ENCODE results near the gene TRIM67. TPM values are rescaled to one million over a fixed set of nuclear protein-coding genes. Genes with fewer than 3 reads are reported as not detected.
"Not testable (repeated sequence)": the region's sequence is repeated elsewhere in the genome, so short reads cannot be mapped to it uniquely, and the experiment has no call there.

The TRIM67 gene
- total RNA-seq, 1 experiment from 2014 or later, result not detected

GRCh38 chr1:231130544-231130943, 31.3 kb upstream of the TRIM67 start:
- POLR2A ChIA-PET (ENCODE audit: unreplicated experiment), result no interaction called here
- no peak overlapping the region for H3K4me2 ChIP-seq (ENCODE audit: low read length)

DNA sequence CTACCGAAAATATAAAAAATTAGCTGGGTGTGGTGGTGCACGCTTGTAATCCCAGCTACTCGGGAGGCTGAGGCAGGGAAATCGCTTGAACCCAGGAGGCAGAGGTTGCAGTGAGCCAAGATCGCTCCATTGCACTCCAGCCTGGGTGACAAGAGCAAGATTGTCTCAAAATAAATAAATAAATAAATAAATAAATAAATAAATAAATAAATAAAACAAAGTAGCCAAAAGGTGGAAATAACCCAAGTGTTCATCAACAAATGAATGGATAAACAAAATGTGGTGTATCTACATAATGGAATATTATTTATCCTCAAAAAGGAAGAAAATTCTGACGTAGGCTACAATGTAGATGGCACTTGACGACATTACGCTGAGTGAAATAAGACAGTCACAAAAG, 29.3 kb upstream of the TRIM67 start:
- H3F3A ChIP-seq (ENCODE audit: low read length, unreplicated experiment); H3K36me3 ChIP-seq (ENCODE audit: low read depth, low read length); H3K79me2 ChIP-seq (ENCODE audit: low read length); H3K27me3 ChIP-seq (ENCODE audit: low read length); H3K4me2 ChIP-seq (ENCODE audit: low read length); H3K4me1 ChIP-seq (ENCODE audit: insufficient read depth, low read length); BruUV-seq (replicated peaks); H3K4me3 ChIP-seq (ENCODE audit: low read length); H3K9me2 ChIP-seq (replicated peaks; ENCODE audit: low read length); intact Hi-C loops (cut with micrococcal nuclease); CTCF ChIA-PET; DNase-seq; H2AFZ ChIP-seq (ENCODE audit: low read length); ATAC-seq; H3K9me3 ChIP-seq (ENCODE audit: low read length); H3K9ac ChIP-seq (ENCODE audit: low read length); H4K20me1 ChIP-seq (ENCODE audit: low read length); H3K27ac ChIP-seq (ENCODE audit: low read length); POLR2A ChIA-PET (ENCODE audit: unreplicated experiment): not testable (repeated sequence)

More at GRCh38 chr1:231130544-231130943, 31.3 kb upstream of the TRIM67 start:
- no peaks in the 10 kb centered on the region for H3K79me2 ChIP-seq (ENCODE audit: low read length)
- H3K4me1 ChIP-seq (ENCODE audit: insufficient read depth, low read length), result no peaks in the 10 kb centered on the region
- intact Hi-C loops (cut with micrococcal nuclease), result no loop called here
- BruUV-seq (replicated peaks), result no TSS peak
- DNase-seq (no peak), ATAC-seq (no peak)
- no peak overlapping the region for H3K27ac ChIP-seq (ENCODE audit: low read length)
- no peak overlapping the region for H3K4me3 ChIP-seq (ENCODE audit: low read length)
- H3K36me3 ChIP-seq (ENCODE audit: low read depth, low read length), result no peaks in the 10 kb centered on the region
- H3F3A ChIP-seq (ENCODE audit: low read length, unreplicated experiment), result no peaks in the 10 kb centered on the region
- H3K9ac ChIP-seq (ENCODE audit: low read length), result no peak overlapping the region
- H3K9me2 ChIP-seq (replicated peaks; ENCODE audit: low read length), result no peaks in the 10 kb centered on the region
- H3K27me3 ChIP-seq (ENCODE audit: low read length), result peaks cover 14% of the 10 kb centered on the region
- H2AFZ ChIP-seq (ENCODE audit: low read length), result no peak overlapping the region
- H4K20me1 ChIP-seq (ENCODE audit: low read length), result no peaks in the 10 kb centered on the region
- CTCF ChIA-PET, result no interaction called here
- H3K9me3 ChIP-seq (ENCODE audit: low read length), result no peaks in the 10 kb centered on the region
- TF ChIP-seq, protein P1, sequence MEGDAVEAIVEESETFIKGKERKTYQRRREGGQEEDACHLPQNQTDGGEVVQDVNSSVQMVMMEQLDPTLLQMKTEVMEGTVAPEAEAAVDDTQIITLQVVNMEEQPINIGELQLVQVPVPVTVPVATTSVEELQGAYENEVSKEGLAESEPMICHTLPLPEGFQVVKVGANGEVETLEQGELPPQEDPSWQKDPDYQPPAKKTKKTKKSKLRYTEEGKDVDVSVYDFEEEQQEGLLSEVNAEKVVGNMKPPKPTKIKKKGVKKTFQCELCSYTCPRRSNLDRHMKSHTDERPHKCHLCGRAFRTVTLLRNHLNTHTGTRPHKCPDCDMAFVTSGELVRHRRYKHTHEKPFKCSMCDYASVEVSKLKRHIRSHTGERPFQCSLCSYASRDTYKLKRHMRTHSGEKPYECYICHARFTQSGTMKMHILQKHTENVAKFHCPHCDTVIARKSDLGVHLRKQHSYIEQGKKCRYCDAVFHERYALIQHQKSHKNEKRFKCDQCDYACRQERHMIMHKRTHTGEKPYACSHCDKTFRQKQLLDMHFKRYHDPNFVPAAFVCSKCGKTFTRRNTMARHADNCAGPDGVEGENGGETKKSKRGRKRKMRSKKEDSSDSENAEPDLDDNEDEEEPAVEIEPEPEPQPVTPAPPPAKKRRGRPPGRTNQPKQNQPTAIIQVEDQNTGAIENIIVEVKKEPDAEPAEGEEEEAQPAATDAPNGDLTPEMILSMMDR (conservative IDR thresholded peaks at IDR 0.05; ENCODE audit: low read depth, low read length), result no peak
- TF ChIP-seq EZH2 (IDR thresholded peaks at IDR 0.05; ENCODE audit: low read length, unreplicated experiment) (no peak), EZH2phosphoT487 (IDR thresholded peaks at IDR 0.05; ENCODE audit: borderline replicate concordance, low read length) (no peak)

DNA sequence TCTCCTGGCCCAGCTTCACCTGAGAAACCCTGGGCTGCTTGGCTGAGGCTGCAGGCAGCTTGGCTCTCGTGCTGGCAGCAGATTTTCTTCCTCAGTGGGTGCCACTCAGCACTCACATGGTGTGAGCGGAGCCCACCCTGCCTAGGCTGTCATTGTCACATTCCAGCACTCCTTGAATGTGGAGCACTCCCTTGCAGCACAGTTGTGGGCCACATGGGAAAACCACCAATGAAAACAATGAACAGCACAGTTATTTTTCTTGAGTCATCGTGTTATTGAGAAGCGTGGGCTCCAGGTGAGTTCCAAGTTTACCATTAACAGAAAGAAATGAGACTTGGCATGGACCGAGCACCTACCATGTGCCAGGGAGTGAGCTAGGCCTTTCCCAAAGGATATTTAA, 27.2 kb upstream of the TRIM67 start:
- Histone ChIP-seq H3K4me2 (ENCODE audit: low read length) (no peak overlapping the region), H2AFZ (ENCODE audit: low read length) (no peak overlapping the region), H3K27me3 (ENCODE audit: low read length) (no peaks in the 10 kb centered on the region), H3F3A (ENCODE audit: low read length, unreplicated experiment) (no peaks in the 10 kb centered on the region), H3K9me2 (replicated peaks; ENCODE audit: low read length) (no peaks in the 10 kb centered on the region), H3K4me1 (ENCODE audit: insufficient read depth, low read length) (peaks cover 10% of the 10 kb centered on the region), H3K27ac (ENCODE audit: low read length) (no peak overlapping the region), H3K79me2 (ENCODE audit: low read length) (no peaks in the 10 kb centered on the region), H3K9ac (ENCODE audit: low read length) (no peak overlapping the region), H4K20me1 (ENCODE audit: low read length) (no peaks in the 10 kb centered on the region), H3K4me3 (ENCODE audit: low read length) (no peak overlapping the region), H3K9me3 (ENCODE audit: low read length) (no peaks in the 10 kb centered on the region), H3K36me3 (ENCODE audit: low read depth, low read length) (no peaks in the 10 kb centered on the region)
- no TSS peak for BruUV-seq (replicated peaks)
- TF ChIP-seq EZH2 (IDR thresholded peaks at IDR 0.05; ENCODE audit: low read length, unreplicated experiment) (no peak), EZH2phosphoT487 (IDR thresholded peaks at IDR 0.05; ENCODE audit: borderline replicate concordance, low read length) (no peak)
- TF ChIP-seq, protein P1 (conservative IDR thresholded peaks at IDR 0.05; ENCODE audit: low read depth, low read length), result no peak
- ChIA-PET POLR2A (ENCODE audit: unreplicated experiment) (no interaction called here), CTCF (no interaction called here)
- no peak for DNase-seq
- intact Hi-C loops (cut with micrococcal nuclease), result no loop called here
- no peak for ATAC-seq
